HG03060 (cell line): ENCODE measurements around the gene AP1B1.

Experiments used
- ATAC-seq: cut with Tn5 transposase; IDR thresholded peaks from one replicate; pipeline ENCODE4 v1.9.1; 2021; ENCODE audit warnings: low read depth, moderate number of reproducible peaks; ENCODE audit not compliant: unreplicated experiment

AP1B1 gene

DNA sequence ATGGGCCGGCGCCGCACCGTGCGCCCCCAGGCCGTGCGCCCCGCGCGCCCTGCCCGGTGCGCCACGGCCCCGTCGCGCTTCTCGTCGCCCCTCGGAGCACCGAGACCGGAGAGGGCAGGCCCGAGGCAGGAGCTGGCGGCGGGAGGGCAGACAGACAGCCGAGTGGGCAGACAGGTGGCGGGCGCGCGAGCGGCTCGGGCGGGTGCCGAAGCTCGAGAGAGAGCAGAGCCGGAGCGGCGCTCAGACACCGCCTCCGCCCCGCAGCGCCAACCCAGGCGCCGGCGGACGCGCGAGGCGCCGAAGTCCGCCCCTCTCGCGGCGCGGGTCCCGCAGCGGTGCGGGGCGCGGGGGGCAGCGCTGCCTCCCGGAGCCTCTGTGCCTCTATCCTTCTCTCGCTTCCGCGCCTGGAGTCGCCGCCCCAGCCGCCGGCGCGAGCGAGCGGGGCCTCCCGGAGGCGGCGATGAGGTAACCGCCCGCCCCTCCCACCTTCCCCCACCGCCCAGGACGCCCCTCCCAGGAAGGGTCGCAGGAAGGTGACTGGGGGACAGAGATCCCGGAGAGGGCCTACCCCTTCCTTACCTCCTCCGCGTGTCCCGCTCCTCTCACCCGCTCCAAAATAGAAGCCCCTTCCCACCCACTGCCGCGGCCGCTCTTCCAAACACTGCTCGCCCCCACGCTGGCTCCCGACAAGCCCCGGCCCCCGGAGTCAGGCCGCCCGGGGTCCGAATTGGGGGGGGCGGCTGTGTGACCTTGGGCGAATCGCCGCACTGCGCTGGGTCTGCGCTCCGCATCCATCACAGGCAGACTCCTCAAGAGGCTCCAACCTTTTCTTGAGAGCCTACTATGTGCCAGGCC, 72.9 kb downstream of the AP1B1 start, which contains the start of gene RASL10A:
TSS of gene RASL10A (minus strand) at position 412 of the 855 bp plus-strand sequence. CDS start 451 bp downstream, outside the sequence.
- ATAC-seq: no peak

DNA sequence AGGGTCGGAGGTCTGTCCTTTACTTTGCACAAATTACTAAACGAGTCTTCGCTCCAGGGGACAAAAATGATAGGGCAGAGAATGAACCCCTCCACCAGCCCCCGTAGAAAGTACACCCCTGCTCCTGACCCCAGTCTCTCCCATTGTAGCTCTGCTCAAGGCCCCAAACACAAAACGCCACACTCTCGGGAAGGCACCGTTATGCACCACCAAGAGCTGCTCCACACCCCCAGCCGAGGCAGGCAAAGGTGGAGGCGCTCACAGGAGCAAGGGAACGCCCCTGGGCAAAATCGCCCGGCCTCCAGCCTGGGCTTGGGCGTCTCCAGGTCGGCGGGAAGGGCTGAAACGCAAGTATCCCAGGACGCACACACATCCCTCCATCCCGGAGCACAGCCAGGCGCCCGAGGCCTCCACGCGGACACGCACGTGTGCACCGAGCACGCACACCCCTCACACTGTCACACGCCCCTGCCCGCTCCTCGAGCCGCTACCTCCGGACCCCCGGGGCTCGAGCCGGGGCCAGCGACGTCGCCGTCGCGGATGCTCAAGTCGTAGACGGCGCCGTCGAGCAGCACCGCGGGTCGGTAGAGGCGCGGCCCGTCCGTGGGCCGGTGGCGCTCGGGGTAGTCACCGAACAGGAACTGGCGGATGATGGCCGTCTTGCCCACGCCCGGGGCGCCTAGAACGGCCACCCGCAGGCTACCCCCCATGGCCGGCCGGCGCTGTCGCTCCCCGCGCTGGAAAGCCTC, 73.7 kb downstream of the AP1B1 start:
- no peak for ATAC-seq

DNA sequence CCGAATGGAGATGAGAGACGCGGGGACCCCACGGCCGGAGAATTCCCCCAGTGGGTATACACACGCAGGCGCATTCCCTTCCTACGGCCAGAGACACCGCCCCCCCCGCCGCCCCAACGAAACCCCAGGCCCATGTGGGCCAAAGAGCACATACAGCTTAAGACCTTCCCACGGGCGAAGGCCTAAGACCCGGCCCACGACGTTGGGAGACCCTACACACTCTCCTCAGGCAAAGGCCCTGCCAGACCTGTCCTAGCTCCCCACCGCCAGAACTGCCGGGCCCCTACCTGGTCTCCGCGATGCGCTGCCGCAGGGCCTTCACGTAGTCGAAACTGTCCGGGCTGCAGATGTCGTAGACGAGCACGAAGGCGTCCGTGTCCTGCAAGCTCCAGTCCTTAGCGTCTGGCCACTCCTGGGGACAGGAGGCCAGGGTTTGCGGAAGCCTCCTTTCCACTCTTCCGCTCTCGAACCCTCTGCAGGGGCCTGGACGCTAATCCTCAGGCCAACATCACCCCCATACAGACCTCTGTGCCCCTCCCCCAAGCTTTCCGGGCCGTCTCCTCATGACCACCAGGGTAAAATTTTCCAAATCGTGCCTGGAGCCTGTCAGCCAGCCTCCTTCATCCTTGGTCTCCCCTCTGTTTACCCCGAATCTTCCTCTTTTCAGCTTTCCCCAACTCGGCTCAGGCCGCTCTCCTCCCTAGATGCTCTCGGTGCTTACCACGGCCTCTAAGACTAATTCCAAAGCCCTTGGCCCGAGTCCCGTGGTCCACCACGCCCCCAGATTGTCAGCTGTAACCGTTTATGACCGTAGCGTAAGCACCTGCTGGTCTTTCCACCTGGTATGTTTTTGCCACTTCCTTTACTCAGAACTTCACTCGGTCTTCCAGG, 74.5 kb downstream of the AP1B1 start:
- no peak for ATAC-seq

DNA sequence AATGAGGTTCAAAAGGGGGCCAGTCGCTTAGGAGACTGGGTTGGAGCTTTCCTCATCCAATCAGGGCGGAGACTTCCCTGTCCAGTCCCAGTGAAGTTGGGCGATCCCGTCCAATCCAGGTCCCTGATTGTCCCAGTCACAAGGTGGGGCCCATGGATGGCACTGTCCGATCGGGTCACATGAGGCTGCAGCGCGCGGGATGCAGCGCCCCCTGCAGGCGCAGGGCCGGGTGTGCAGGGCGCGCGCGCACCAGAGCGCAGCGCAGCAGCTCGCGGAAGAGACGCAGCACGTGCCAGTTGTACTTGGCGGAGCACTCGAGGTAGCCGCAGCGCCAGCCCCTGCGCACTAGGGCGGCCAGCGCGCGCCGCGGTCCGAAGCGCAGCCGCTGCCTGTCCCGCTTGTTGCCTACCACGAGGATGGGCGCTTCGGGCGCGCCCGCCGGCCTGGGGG, 75.2 kb downstream of the AP1B1 start:
- ATAC-seq: no peak

DNA sequence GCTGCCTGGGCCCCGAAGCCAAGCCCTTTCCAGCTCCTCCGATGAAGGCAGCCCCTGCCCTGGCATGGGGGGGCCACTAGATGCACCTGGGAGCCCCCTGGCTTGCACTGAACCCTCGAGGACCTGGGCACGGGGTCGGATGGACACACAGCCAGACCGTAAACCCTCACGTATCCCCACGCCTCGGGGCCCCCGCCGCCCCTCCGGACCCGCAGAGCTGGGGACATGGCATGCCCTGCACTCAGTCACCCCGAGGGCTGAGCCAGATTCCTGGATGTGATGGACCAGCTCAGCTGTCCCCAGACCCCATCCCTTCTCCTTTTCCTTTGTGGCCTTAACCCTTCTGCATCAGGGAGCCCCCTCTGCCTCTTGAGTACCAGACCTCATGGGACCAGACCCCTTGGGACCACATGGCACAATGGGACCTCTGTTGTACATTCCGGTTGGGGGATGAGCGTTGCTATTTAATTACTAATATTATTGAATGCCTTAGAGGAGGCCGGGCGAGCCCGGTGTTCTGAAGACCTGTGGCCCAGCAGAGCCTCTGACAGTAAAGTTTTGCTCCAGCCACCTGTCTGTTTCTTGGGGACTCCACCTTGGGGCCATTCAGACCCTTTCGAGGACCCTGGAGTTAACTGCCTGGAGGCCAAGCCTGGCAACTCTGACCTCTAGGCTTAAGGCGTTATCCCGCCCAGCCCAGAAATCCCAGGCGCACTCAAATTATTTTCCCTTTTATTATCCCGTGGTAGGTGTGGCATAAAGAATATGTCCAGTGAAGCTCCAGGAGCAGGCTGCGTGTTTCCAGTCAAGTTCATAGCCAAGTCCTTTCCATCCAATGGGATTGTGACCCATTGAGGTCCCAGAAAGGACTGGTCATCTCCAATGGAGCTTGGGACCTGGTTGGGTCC, 75.9 kb downstream of the AP1B1 start:
- ATAC-seq: no peak

- ATAC-seq: no peak
These were observed 76.7 kb downstream of the AP1B1 start for GRCh38 chr22:29311464-29312217.

DNA sequence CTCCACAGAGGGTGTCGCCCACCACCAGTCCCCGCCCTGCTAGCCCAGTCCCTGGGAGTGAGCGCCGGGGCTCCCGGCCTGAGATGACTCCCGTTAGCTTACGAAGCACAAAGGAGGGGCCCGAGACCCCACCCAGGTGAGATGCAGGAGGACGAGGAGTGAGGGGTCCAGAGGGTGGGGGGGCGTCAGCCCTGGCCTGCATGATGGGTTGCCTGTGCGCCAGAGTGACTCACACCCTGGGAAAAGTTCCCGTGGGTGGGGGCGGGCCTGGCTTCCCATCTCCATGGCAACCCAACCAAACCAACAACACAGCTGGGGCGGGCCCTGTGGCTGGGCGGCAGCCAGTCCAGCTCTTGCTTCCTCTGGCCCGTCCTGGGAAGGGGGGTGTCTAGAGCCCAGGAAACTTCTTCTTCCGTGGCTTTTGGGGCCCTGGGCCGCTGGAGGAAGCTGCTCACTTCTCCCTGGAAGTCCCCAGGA, 77.5 kb downstream of the AP1B1 start:
- no peak for ATAC-seq

GRCh38 chr22:29310065-29310862, 78.1 kb downstream of the AP1B1 start:
- no peak for ATAC-seq

GRCh38 chr22:29309332-29310064, 78.9 kb downstream of the AP1B1 start:
- ATAC-seq: no peak

DNA sequence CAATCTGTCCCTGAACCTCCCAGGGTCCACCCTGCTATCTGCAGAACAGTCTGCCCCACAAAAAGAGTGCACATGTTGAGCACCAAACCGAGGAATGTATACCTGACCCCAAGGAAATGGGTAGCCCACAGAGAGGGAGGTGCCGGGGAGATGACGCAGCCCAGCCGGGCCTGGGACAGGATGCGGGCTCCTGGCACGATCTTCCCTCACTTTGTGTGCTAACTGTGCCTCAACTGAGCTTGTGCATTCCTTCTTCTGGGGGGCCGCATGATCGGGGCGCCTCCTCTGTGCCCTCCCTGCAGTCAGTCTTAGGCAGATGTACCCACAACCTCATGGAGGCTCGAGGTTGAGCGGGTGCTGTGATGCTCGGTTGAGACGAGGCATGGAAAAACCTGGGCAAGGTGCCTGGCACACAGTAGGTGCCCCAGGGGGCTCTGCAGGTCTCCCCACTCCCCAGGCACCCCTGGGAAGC, 79.5 kb downstream of the AP1B1 start:
- ATAC-seq: no peak

- ATAC-seq: no peak
These were observed 80.1 kb downstream of the AP1B1 start for GRCh38 chr22:29308148-29308790.

GRCh38 chr22:29307596-29308147, 80.7 kb downstream of the AP1B1 start:
- no peak for ATAC-seq

- no peak for ATAC-seq
These were observed 81.4 kb downstream of the AP1B1 start for GRCh38 chr22:29306835-29307595.

DNA sequence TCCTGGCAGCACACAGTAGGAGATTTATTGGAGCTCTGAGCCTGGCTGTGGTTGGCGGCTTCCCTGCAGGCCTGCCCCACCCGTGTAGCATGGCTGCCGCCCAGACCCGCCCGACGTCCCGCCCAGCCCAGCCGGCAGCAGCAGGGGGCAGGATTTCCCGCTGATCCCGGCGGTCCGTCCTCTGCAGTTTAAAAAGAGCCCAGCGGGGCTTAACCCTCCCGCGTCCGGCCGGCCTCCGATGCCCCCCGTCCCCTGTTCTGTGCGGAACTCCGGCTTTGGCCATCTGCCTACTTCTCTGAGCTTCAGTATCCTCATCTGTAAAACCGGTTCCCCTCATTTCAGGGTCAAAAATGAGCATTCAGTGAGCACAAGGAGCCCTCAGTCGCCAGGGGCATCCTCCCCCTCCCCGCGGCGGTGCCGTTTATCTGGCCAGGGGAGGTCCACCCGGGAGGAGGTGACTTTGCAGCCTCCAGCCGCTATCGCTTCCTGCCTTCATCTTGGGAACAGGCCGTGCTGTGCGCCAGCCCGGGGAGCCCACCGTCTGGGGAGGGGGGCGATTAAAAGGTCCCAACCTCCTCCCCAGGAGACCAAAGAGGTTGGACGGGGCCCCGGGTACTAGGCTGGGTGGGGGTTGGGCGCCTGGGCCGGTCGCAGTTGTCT, 82.1 kb downstream of the AP1B1 start, which contains the start of gene GAS2L1:
TSS of gene GAS2L1 (plus strand) at position 476 of the 660 bp plus-strand sequence. CDS start 1,456 bp downstream, outside the sequence.
- ATAC-seq: no peak

- no peak for ATAC-seq
These were observed 82.6 kb downstream of the AP1B1 start for GRCh38 chr22:29305836-29306174.
